ENCODE measurements around the gene ASCC2.

The ASCC2 gene

GRCh38 chr22:29767171-29768051, 70.7 kb downstream of the ASCC2 start, which contains the start of gene UQCR10:
UQCR10 (plus strand) TSS chr22:29767369; CDS start chr22:29767399, 30 bp downstream.
- peak within 1 kb of the TSS; percentile 100 for H3K4me3 ChIP-seq (ENCODE audit: low read length)
- no peak for TF ChIP-seq CTCF (conservative IDR thresholded peaks at IDR 0.05; ENCODE audit: low read length)
- peak; percentile 89 for DNase-seq (ENCODE audit: low read depth)

DNA sequence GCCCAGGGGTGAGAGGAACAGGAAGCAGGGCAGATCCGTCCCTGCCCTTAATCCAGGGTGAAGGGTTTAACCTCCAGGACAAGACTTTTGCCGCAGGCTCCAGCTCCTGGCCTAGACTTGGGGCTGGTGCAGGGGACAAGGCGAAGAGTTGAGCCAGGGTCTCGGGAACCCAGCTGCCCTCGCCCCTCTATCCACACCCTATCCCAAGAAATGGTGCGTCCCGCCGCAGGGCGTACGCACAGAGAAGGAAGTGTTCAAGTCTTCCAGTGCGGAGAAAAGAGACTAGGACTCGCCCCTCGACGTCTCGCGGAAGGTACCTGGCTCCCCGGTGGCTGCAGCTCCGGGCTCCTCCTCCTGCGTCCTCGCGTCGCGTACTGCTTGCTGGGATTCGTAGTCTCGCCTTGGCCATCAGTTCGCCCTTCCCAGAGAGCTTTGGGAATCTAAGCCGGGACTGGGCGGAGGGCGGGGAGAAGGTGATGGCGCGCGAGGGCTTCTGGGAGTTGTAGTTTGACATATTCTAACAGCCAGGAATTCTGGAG, 71.4 kb downstream of the ASCC2 start, which contains the start of gene ZMAT5:
Gene ZMAT5 (minus strand): TSS at position 376 of the 539 bp plus-strand sequence. CDS start 18,463 bp downstream, outside the sequence.
- peak; percentile 94 for DNase-seq (ENCODE audit: low read depth)
- TF ChIP-seq CTCF (conservative IDR thresholded peaks at IDR 0.05; ENCODE audit: low read length) = no peak
- H3K4me3 ChIP-seq (ENCODE audit: low read length) = peak within 1 kb of the TSS; percentile 100

- no peak for TF ChIP-seq CTCF (conservative IDR thresholded peaks at IDR 0.05; ENCODE audit: low read length)
- H3K4me3 ChIP-seq (ENCODE audit: low read length) = peak overlapping the region; percentile 100
- DNase-seq (ENCODE audit: low read depth) = no peak
Observed at GRCh38 chr22:29765905-29766631, 72.0 kb downstream of the ASCC2 start.

GRCh38 chr22:29762263-29762662, 75.8 kb downstream of the ASCC2 start:
- H3K4me3 ChIP-seq (ENCODE audit: low read length) = no peak overlapping the region
- TF ChIP-seq CTCF (conservative IDR thresholded peaks at IDR 0.05; ENCODE audit: low read length) = no peak
- DNase-seq (ENCODE audit: low read depth) = no peak

DNA sequence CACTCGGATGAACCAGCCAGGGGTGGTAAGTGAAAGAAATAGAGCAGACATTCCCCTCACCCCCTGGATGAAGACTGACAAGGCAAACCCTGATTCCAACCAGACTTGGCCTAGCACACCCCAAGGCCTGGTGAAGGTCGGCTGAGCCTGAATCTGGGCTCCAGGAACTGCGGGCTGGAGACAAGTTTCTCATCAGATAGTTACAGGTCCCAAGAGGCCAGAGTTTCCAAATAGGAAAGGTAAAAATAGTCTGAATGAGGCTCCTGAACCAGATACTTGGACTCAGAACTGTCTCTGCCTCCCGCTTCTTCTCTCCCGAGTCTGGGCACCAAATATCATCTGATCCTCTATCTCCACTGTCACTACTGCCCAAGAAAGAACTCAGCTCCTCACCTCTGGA, 79.1 kb downstream of the ASCC2 start:
- DNase-seq (ENCODE audit: low read depth) = no peak
- no peak for TF ChIP-seq CTCF (conservative IDR thresholded peaks at IDR 0.05; ENCODE audit: low read length)
- H3K4me3 ChIP-seq (ENCODE audit: low read length) = no peak overlapping the region

DNA sequence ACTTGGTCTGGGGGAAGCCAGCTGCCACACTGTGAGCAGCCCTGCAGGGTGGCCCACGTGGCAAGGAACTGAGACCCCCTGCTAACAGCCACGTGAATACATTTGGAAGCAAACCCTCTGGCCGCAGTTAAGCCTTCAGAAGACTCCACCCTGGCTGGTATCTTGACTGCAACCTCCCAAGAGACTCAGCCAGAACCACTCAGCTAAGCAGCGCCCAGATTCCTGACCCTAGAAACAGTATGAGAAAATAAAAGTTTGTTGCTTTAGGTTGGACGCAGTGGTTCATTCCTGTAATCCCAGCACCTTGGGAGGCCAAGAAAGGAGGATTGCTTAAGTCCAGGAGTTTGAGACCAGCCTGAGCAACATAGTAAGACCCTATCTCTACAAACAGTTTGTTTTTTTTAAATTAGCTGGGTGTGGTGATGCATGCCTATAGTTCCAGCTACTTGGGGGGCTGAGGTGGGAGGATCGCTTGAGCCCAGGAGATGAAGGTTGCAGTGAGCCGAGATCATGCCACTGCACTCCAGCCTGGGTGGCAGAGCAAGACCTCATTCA, 79.9 kb downstream of the ASCC2 start:
- TF ChIP-seq CTCF (conservative IDR thresholded peaks at IDR 0.05; ENCODE audit: low read length) = no peak
- DNase-seq (ENCODE audit: low read depth) = no peak
- no peak overlapping the region for H3K4me3 ChIP-seq (ENCODE audit: low read length)

Data from AG10803 (cell line).